Measurements from ENCODE around the gene ZPLD1. TPM values are rescaled to one million over a fixed set of nuclear protein-coding genes. Genes with fewer than 3 reads are reported as not detected.

Gene ZPLD1
- total RNA-seq, 4 donors from 2014 or later, result 0.26 TPM; not detected in 3

GRCh38 chr3:102484363-102484762, 49.5 kb downstream of the ZPLD1 start:
- 58% methylated on average over 3 of the region's 3 CpGs for WGBS
- no peak overlapping the region for H3K27ac ChIP-seq (replicated peaks in 1 of 4)
- no peaks in the 10 kb centered on the region for H3K4me1 ChIP-seq
- no peaks in the 10 kb centered on the region for H3K9me3 ChIP-seq
- no peaks in the 10 kb centered on the region for H3K36me3 ChIP-seq
- TF ChIP-seq, protein P1, sequence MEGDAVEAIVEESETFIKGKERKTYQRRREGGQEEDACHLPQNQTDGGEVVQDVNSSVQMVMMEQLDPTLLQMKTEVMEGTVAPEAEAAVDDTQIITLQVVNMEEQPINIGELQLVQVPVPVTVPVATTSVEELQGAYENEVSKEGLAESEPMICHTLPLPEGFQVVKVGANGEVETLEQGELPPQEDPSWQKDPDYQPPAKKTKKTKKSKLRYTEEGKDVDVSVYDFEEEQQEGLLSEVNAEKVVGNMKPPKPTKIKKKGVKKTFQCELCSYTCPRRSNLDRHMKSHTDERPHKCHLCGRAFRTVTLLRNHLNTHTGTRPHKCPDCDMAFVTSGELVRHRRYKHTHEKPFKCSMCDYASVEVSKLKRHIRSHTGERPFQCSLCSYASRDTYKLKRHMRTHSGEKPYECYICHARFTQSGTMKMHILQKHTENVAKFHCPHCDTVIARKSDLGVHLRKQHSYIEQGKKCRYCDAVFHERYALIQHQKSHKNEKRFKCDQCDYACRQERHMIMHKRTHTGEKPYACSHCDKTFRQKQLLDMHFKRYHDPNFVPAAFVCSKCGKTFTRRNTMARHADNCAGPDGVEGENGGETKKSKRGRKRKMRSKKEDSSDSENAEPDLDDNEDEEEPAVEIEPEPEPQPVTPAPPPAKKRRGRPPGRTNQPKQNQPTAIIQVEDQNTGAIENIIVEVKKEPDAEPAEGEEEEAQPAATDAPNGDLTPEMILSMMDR (IDR thresholded peaks at IDR 0.05), result no peak
- TF ChIP-seq POLR2AphosphoS5 (IDR thresholded peaks at IDR 0.05) (no peak), POLR2A (IDR thresholded peaks at IDR 0.05; ENCODE audit: low read depth) (no peak), EP300 (IDR thresholded peaks at IDR 0.05) (no peak)
- no peak overlapping the region for H3K4me3 ChIP-seq
- no peaks in the 10 kb centered on the region for H3K27me3 ChIP-seq
- DNase-seq (ENCODE audit: extremely low spot score), result no peak
- intact Hi-C loops (cut with DNase I), result no loop called here

DNA sequence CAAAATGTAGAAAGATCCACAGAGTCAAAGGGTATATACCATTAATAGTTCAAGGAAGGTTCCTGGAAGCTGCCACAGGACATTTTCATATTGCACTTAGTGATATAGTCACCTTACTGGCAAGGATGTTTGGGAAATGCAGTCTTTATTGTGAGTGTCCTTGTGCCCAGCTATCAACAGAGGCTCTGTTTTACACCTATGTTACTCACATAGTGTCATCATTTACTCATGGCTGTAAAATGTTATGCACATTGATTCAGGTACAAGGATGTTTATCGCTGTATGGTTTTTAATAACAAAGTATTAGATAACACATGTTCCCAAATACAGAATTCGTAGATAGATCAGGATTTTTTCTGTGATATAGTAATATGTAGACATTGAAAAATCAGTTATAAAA, 50.9 kb downstream of the ZPLD1 start:
- intact Hi-C loops (cut with DNase I), result no loop called here
- DNase-seq (ENCODE audit: extremely low spot score), result no peak
- Histone ChIP-seq H3K27ac (replicated peaks in 1 of 4) (no peak overlapping the region), H3K4me3 (no peak overlapping the region), H3K4me1 (no peaks in the 10 kb centered on the region), H3K27me3 (no peaks in the 10 kb centered on the region), H3K9me3 (no peaks in the 10 kb centered on the region), H3K36me3 (no peaks in the 10 kb centered on the region)
- WGBS, result 91% methylated on average over 2 of the region's 2 CpGs
- TF ChIP-seq EP300 (IDR thresholded peaks at IDR 0.05), result no peak
- TF ChIP-seq, protein P1 (IDR thresholded peaks at IDR 0.05), result no peak
- no peak for TF ChIP-seq POLR2A (IDR thresholded peaks at IDR 0.05; ENCODE audit: low read depth)
- TF ChIP-seq POLR2AphosphoS5 (IDR thresholded peaks at IDR 0.05), result no peak

DNA sequence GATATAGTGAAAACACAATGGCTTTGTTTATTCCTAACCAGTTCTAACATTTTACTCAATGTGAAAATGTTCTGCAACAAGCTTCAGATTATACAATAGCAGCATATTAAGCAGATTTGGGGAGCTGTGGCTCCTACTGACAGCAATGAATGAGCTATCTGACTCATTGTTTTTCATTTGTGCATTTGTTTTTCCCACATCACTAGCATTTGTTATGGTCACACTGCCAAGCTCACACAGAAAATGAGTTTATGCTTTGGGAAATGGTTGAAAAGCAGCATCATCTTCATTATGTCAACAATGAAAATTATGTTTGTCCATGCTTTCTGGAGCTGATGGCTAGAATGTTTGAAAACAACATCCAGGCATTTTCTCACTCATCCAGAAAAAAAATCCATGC, 53.5 kb downstream of the ZPLD1 start:
- Histone ChIP-seq H3K4me1 (no peaks in the 10 kb centered on the region), H3K36me3 (no peaks in the 10 kb centered on the region), H3K4me3 (no peak overlapping the region), H3K27me3 (no peaks in the 10 kb centered on the region), H3K27ac (replicated peaks in 1 of 4) (no peak overlapping the region), H3K9me3 (no peaks in the 10 kb centered on the region)
- DNase-seq (ENCODE audit: extremely low spot score), result no peak
- TF ChIP-seq POLR2A (IDR thresholded peaks at IDR 0.05; ENCODE audit: low read depth), result no peak
- TF ChIP-seq, protein P1 (IDR thresholded peaks at IDR 0.05), result no peak
- no peak for TF ChIP-seq EP300 (IDR thresholded peaks at IDR 0.05)
- TF ChIP-seq POLR2AphosphoS5 (IDR thresholded peaks at IDR 0.05), result no peak
- intact Hi-C loops (cut with DNase I), result no loop called here

GRCh38 chr3:102492300-102492699, 57.5 kb downstream of the ZPLD1 start:
- no peak for TF ChIP-seq EP300 (IDR thresholded peaks at IDR 0.05)
- TF ChIP-seq, protein P1 (IDR thresholded peaks at IDR 0.05), result no peak
- no peak for TF ChIP-seq POLR2A (IDR thresholded peaks at IDR 0.05; ENCODE audit: low read depth)
- TF ChIP-seq POLR2AphosphoS5 (IDR thresholded peaks at IDR 0.05), result no peak
- no peak overlapping the region for H3K27ac ChIP-seq (replicated peaks in 1 of 4)
- H3K36me3 ChIP-seq, result no peaks in the 10 kb centered on the region
- H3K4me1 ChIP-seq, result no peaks in the 10 kb centered on the region
- no peak for DNase-seq (ENCODE audit: extremely low spot score)
- no peaks in the 10 kb centered on the region for H3K9me3 ChIP-seq
- intact Hi-C loops (cut with DNase I), result no loop called here
- H3K27me3 ChIP-seq, result no peaks in the 10 kb centered on the region
- no peak overlapping the region for H3K4me3 ChIP-seq
- WGBS, result 91% methylated on average over 8 of the region's 8 CpGs

GRCh38 chr3:102497571-102497970, 62.8 kb downstream of the ZPLD1 start:
- 74% methylated on average over 3 of the region's 3 CpGs for WGBS
- TF ChIP-seq, protein P1 (IDR thresholded peaks at IDR 0.05), result no peak
- no peak for TF ChIP-seq POLR2AphosphoS5 (IDR thresholded peaks at IDR 0.05)
- TF ChIP-seq EP300 (IDR thresholded peaks at IDR 0.05), result no peak
- no peak for TF ChIP-seq POLR2A (IDR thresholded peaks at IDR 0.05; ENCODE audit: low read depth)

More at GRCh38 chr3:102497571-102497970, 62.8 kb downstream of the ZPLD1 start:
- Histone ChIP-seq H3K27ac (replicated peaks in 1 of 4) (no peak overlapping the region), H3K27me3 (no peaks in the 10 kb centered on the region), H3K4me3 (no peak overlapping the region), H3K36me3 (no peaks in the 10 kb centered on the region), H3K4me1 (no peaks in the 10 kb centered on the region), H3K9me3 (no peaks in the 10 kb centered on the region)
- DNase-seq (ENCODE audit: extremely low spot score), result no peak
- intact Hi-C loops (cut with DNase I), result no loop called here

Measured in esophagus muscularis mucosa (tissue), 4 donors.